IMR-90 (cell line): ENCODE data around the gene TBL3. TPM values are rescaled to one million over a fixed set of nuclear protein-coding genes. Genes with fewer than 3 reads are reported as not detected.

Experiments
- ATAC-seq: fragments of 200-7000 bp; cut with Tn5 transposase; 2 replicates; pipeline ENCODE4 v1.9.1; 2020; ENCODE audit warnings: low read depth, mild to moderate bottlenecking, moderate library complexity
- BruUV-seq: library from RNA; stranded (reverse); fragments of 400-500 nt; replicated peaks from 2 replicates; lab custom pipeline; 2021; lab: Mats Ljungman, UMichigan
- CTCF ChIA-PET: fragments of 300-600 bp; formaldehyde crosslinking; extraction: SDS; loops from one replicate; lab custom pipeline; 2021; ENCODE audit warnings: antibody characterized with exemption; lab: Yijun Ruan, JAX
- POLR2A ChIA-PET: fragments of 300-600 bp; sonication (Branson Sonifier 250); formaldehyde crosslinking; loops from one replicate; lab custom pipeline; 2022; ENCODE audit warnings: antibody characterized with exemption; ENCODE audit not compliant: unreplicated experiment; lab: Charles Lee
- DNase-seq: peaks from one replicate; pipeline ENCODE4 v3.0.0; 2013
- H2AFZ ChIP-seq: replicated peaks from 2 replicates; pipeline ENCODE3; 2013; ENCODE audit warnings: low read length, mild to moderate bottlenecking; ENCODE audit not compliant: poor library complexity
- H2AK5ac ChIP-seq: 2 replicates; pipeline ENCODE4 v1.6.1; 2013; ENCODE audit warnings: low read depth, low read length, inconsistent platforms
- H2AK9ac ChIP-seq: replicated peaks from 2 replicates; pipeline ENCODE3; 2013; ENCODE audit warnings: mild to moderate bottlenecking, low read depth, low read length, moderate library complexity; ENCODE audit not compliant: poor library complexity
- H2BK120ac ChIP-seq: 2 replicates; pipeline ENCODE4 v1.6.1; 2013; ENCODE audit warnings: low read depth, low read length, inconsistent platforms
- H2BK15ac ChIP-seq: 3 replicates; pipeline ENCODE4 v1.6.1; 2013; ENCODE audit warnings: low read depth, low read length, inconsistent platforms
- H2BK20ac ChIP-seq: 2 replicates; pipeline ENCODE4 v1.6.1; 2013; ENCODE audit warnings: low read depth, mild to moderate bottlenecking, inconsistent platforms, low read length, moderate library complexity
- H2BK5ac ChIP-seq: 2 replicates; pipeline ENCODE4 v1.6.1; 2013; ENCODE audit warnings: mild to moderate bottlenecking, low read depth, low read length, inconsistent platforms; ENCODE audit not compliant: poor library complexity, severe bottlenecking
- H3K14ac ChIP-seq: replicated peaks from 2 replicates; pipeline ENCODE4 v1.6.1; 2013; ENCODE audit warnings: low read depth, low read length, inconsistent platforms
- H3K18ac ChIP-seq: 2 replicates; pipeline ENCODE4 v1.6.1; 2013; ENCODE audit warnings: low read depth, low read length, control low read depth
- H3K23ac ChIP-seq: 2 replicates; pipeline ENCODE4 v1.6.1; 2013; ENCODE audit warnings: low read depth, low read length, inconsistent platforms
- H3K27ac ChIP-seq: 2 replicates; pipeline ENCODE4 v1.5.1; 2013; ENCODE audit warnings: mild to moderate bottlenecking, control low read depth, low read length; ENCODE audit not compliant: insufficient read depth
- H3K27me3 ChIP-seq: 2 replicates; pipeline ENCODE4 v1.6.1; 2013; ENCODE audit warnings: low read length; ENCODE audit not compliant: control insufficient read depth, insufficient read depth
- H3K36me3 ChIP-seq: 2 replicates; pipeline ENCODE4 v1.6.1; 2013; ENCODE audit warnings: low read length, mixed read lengths; ENCODE audit not compliant: control insufficient read depth, insufficient read depth
- H3K4ac ChIP-seq: 2 replicates; pipeline ENCODE4 v1.6.1; 2013; ENCODE audit warnings: low read depth, low read length, inconsistent platforms
- H3K4me1 ChIP-seq: 2 replicates; pipeline ENCODE4 v1.6.1; 2013; ENCODE audit warnings: low read length, mixed read lengths; ENCODE audit not compliant: control insufficient read depth, insufficient read depth
- H3K4me2 ChIP-seq: 2 replicates; pipeline ENCODE4 v1.6.1; 2013; ENCODE audit warnings: low read depth, mild to moderate bottlenecking, control low read depth, low read length, moderate library complexity
- H3K4me3 ChIP-seq: 2 replicates; pipeline ENCODE4 v1.5.1; 2013; ENCODE audit warnings: low read depth, mild to moderate bottlenecking, control low read depth, low read length, moderate library complexity; ENCODE audit not compliant: insufficient read depth
- H3K56ac ChIP-seq: 2 replicates; pipeline ENCODE4 v1.6.1; 2013; ENCODE audit warnings: low read length, inconsistent platforms; ENCODE audit not compliant: insufficient read depth; ENCODE audit errors: extremely low read depth
- H3K79me1 ChIP-seq, 2 experiments: 2 replicates each; pipeline ENCODE4 v1.6.1; 2013; ENCODE audit warnings: low read length in 2 of 2, inconsistent platforms in 1 of 2, low read depth in 1 of 2
- H3K9ac ChIP-seq: 2 replicates; pipeline ENCODE4 v1.6.1; 2013; ENCODE audit warnings: low read depth, low read length, control low read depth
- H3K9me1 ChIP-seq: 2 replicates; pipeline ENCODE4 v1.6.1; 2013; ENCODE audit warnings: low read length, inconsistent platforms; ENCODE audit not compliant: insufficient read depth
- H3K9me3 ChIP-seq: 2 replicates; pipeline ENCODE4 v1.6.1; 2013; ENCODE audit warnings: low read length; ENCODE audit not compliant: control insufficient read depth, insufficient read depth
- H4K20me1 ChIP-seq: 2 replicates; pipeline ENCODE4 v1.6.1; 2013; ENCODE audit warnings: low read length, inconsistent platforms; ENCODE audit not compliant: insufficient read depth
- H4K5ac ChIP-seq: 2 replicates; pipeline ENCODE4 v1.6.1; 2013; ENCODE audit warnings: mild to moderate bottlenecking, low read depth, low read length, control low read depth
- H4K8ac ChIP-seq, 2 experiments: 2 replicates each; pipeline ENCODE4 v1.6.1; 2013; ENCODE audit warnings: low read depth in 2 of 2, low read length in 2 of 2, control low read depth in 1 of 2, inconsistent platforms in 1 of 2
- H4K91ac ChIP-seq: 2 replicates; pipeline ENCODE4 v1.6.1; 2013; ENCODE audit warnings: low read depth, low read length, inconsistent platforms; ENCODE audit not compliant: insufficient read depth
- CHD1 ChIP-seq: IDR thresholded peaks from 2 replicates; pipeline ENCODE4 v1.6.1; 2012; ENCODE audit warnings: low read depth, low read length, improper control_type of control experiment
- CTCF ChIP-seq: conservative IDR thresholded peaks from 2 replicates; pipeline ENCODE4 v1.5.1; 2012; ENCODE audit warnings: mild to moderate bottlenecking, low read depth, low read length, improper control_type of control experiment
- MXI1 ChIP-seq: IDR thresholded peaks from 2 replicates; pipeline ENCODE4 v1.6.1; 2012; ENCODE audit warnings: low read depth, mild to moderate bottlenecking, low read length, moderate library complexity, borderline replicate concordance
- POLR2A ChIP-seq: IDR thresholded peaks from 2 replicates; pipeline ENCODE4 v1.6.1; 2012; ENCODE audit warnings: mild to moderate bottlenecking, low read depth, low read length
- RAD21 ChIP-seq: IDR thresholded peaks from 2 replicates; pipeline ENCODE4 v1.6.1; 2012; ENCODE audit warnings: low read length, improper control_type of control experiment
- RFX5 ChIP-seq: IDR thresholded peaks from 2 replicates; pipeline ENCODE4 v1.8.0; 2012; ENCODE audit warnings: low read depth, mild to moderate bottlenecking, low read length, moderate library complexity
- WGBS, 2 experiments: methylation state at CpG; one replicate each; pipeline versions ENCODE4 v1.1.5 to v1.1.7; 2013; ENCODE audit warnings: missing lambda C conversion rate in 2 of 2; ENCODE audit not compliant: insufficient read length in 1 of 2; ENCODE audit errors: extremely low coverage in 2 of 2; 5-methylcytosine and 5-hydroxymethylcytosine counted together
- dilution Hi-C: fragments of 300-500 bp; cut with HindIII; formaldehyde crosslinking; loops from one replicate; pipeline ENCODE4 v1.14.3; 2018; ENCODE audit warnings: low sequenced_read_pairs; ENCODE audit not compliant: unreplicated experiment
- in situ Hi-C: fragments of 300-500 bp; cut with MboI; formaldehyde crosslinking; loops from 3 replicates; pipeline ENCODE4 v1.14.3; 2019; ENCODE audit warnings: low sequenced_read_pairs, inconsistent platforms, mixed read lengths
- intact Hi-C: fragments of 100-400 bp; cut with micrococcal nuclease; formaldehyde crosslinking; loops from 2 replicates; pipeline ENCODE4 v1.10.0; 2022
- polyA plus RNA-seq, 3 experiments: library from polyadenylated mRNA; depleted of rRNA; stranded (reverse); fragments of >200 nt; gene quantifications; 2 replicates each; pipeline ENCODE4 v1.2.3, GENCODE V29; 2012; ENCODE audit warnings: low replicate concordance in 1 of 3
- total RNA-seq: library from RNA; depleted of rRNA; stranded (reverse); fragments of >200 nt; gene quantifications from 2 replicates; pipeline ENCODE4 v1.2.3, GENCODE V29; 2012

TBL3 gene
- total and polyA plus RNA-seq, 2 of the 4 experiments (the other 2 are of a cell fraction), result 38.5 to 60.8 TPM

- Histone ChIP-seq H4K20me1 (no peaks in the 10 kb centered on the region), H2AK9ac (peak overlapping the region; percentile 35), H4K5ac (peak overlapping the region; percentile 14; the same call in 1 of the 2 replicates), H3K9me3 (no peaks in the 10 kb centered on the region), H2AK5ac (peak overlapping the region; percentile 25; the same call in 1 of the 2 replicates), H2BK15ac (no peak overlapping the region), H3K4me1 (peaks cover 5% of the 10 kb centered on the region; the same call in 1 of the 2 replicates), H4K91ac (no peak overlapping the region), H2AFZ (peak overlapping the region; percentile 95), H4K8ac (peak overlapping the region in 1 of 2 experiments; percentile 16; a peak in 2 of 4 replicates), H3K18ac (no peak overlapping the region), H2BK5ac (no peak overlapping the region), H2BK120ac (no peak overlapping the region), H2BK20ac (no peak overlapping the region), H3K14ac (no peak overlapping the region), H3K23ac (no peak overlapping the region), H3K27me3 (no peaks in the 10 kb centered on the region), H3K9ac (peak overlapping the region; percentile 64), H3K56ac (no peak overlapping the region), H3K4me2 (peak overlapping the region; percentile 76), H3K36me3 (peaks cover 21% of the 10 kb centered on the region), H3K4ac (peak overlapping the region; percentile 5; the same call in 1 of the 2 replicates), H3K27ac (peak overlapping the region; percentile 22; the same call in 1 of the 2 replicates), H3K4me3 (peak overlapping the region; percentile 83), H3K9me1 (no peaks in the 10 kb centered on the region), H3K79me1 (peaks cover 9 to 13% of the 10 kb centered on the region in 2 experiments; a peak in 3 of 4 replicates)
- ATAC-seq, result no peak
- intact Hi-C loops (no loop called here), in situ Hi-C loops (no loop called here), dilution Hi-C loops (no loop called here)
- 67% methylated on average over 2 of the region's 17 CpGs; no CpG with 5 or more reads in 1 of the 2 experiments for WGBS, 2 experiments
- POLR2A ChIA-PET, result interaction anchor here (1.2 kb wide), 1 partner anchor 22 kb away, joined by 3 read pairs; the partner anchor contains the start of gene RPS2
- TF ChIP-seq CTCF, result no peak
- no peak for TF ChIP-seq POLR2A
- no peak for TF ChIP-seq RAD21
- TF ChIP-seq MXI1, result no peak
- no peak for TF ChIP-seq CHD1
- no peak for TF ChIP-seq RFX5
- CTCF ChIA-PET, result interaction anchor here (1.3 kb wide), 1 partner anchor 129 kb away, joined by 4 read pairs; no protein-coding TSS in a partner anchor
- no peak for DNase-seq
- no TSS peak for BruUV-seq
Measured at GRCh38 chr16:1942047-1942809, 29.6 kb upstream of the TBL3 start.
